Adipose tissue (tissue), 3 donors: ENCODE measurements around the gene KDM5A. TPM values are rescaled to one million over a fixed set of nuclear protein-coding genes. Genes with fewer than 3 reads are reported as not detected.
"Not testable (repeated sequence)": the region's sequence is repeated elsewhere in the genome, so short reads cannot be mapped to it uniquely, and the experiment has no call there.

Experiments
- H3K27ac ChIP-seq: one replicate; pipeline ENCODE4 v1.5.1; 2013; ENCODE audit warnings: low read depth, low read length
- WGBS, 3 donors: extraction: QIAGEN DNeasy Blood & Tissue Kit; methylation state at CpG; one replicate each; pipeline ENCODE4 v1.1.7; 2013; 5-methylcytosine and 5-hydroxymethylcytosine counted together
- polyA plus RNA-seq, 3 donors: library from polyadenylated mRNA; stranded (reverse); fragments of 200-250 nt; gene quantifications; one replicate each; pipeline ENCODE4 v1.2.3, GENCODE V29; 2013
- donor health status: healthy with polysubstance abuse.
- donor health status: Bipolar disorder and iron deficiency.
- donor health status: healthy.

Gene KDM5A
- polyA plus RNA-seq, 3 donors: 4.8 to 9.1 (median 9.1) TPM

GRCh38 chr12:349625-350024, 39.5 kb downstream of the KDM5A start:
- H3K27ac ChIP-seq: not testable (repeated sequence)
- 94 to 96% (median 96%) methylated on average over 7 of the region's 7 CpGs for WGBS, 3 donors

GRCh38 chr12:343036-343435, 46.1 kb downstream of the KDM5A start:
- not testable (repeated sequence) for H3K27ac ChIP-seq
- 91 to 94% (median 92%) methylated on average over 7 of the region's 7 CpGs for WGBS, 3 donors

GRCh38 chr12:337039-337438, 52.1 kb downstream of the KDM5A start:
- 78 to 87% (median 87%) methylated on average over 6 of the region's 6 CpGs for WGBS, 3 donors

GRCh38 chr12:334125-334524, 55.0 kb downstream of the KDM5A start:
- 88 to 98% (median 94%) methylated on average over 1 of the region's 1 CpG for whole genome bisulfite sequencing, 3 donors
- H3K27ac ChIP-seq: no peak overlapping the region

More at GRCh38 chr12:337039-337438, 52.1 kb downstream of the KDM5A start:
- no peak overlapping the region for H3K27ac ChIP-seq

- WGBS, 3 donors: 84 to 86% (median 85%) methylated on average over 2 of the region's 2 CpGs
- no peak overlapping the region for H3K27ac ChIP-seq
These were observed 56.4 kb downstream of the KDM5A start for GRCh38 chr12:332581-333205.

GRCh38 chr12:331287-331686, 57.8 kb downstream of the KDM5A start:
- WGBS, 3 donors: 88 to 94% (median 90%) methylated on average over 1 of the region's 1 CpG
- no peak overlapping the region for H3K27ac ChIP-seq

GRCh38 chr12:325906-326305, 63.2 kb downstream of the KDM5A start:
- 76 to 92% (median 86%) methylated on average over 6 of the region's 6 CpGs for WGBS, 3 donors
- no peak overlapping the region for H3K27ac ChIP-seq

GRCh38 chr12:323507-323906, 65.6 kb downstream of the KDM5A start:
- WGBS, 3 donors: 91 to 98% (median 97%) methylated on average over 2 of the region's 2 CpGs
- no peak overlapping the region for H3K27ac ChIP-seq

- 26 to 86% (median 84%) methylated on average over 1 of the region's 1 CpG for WGBS, 3 donors
- no peak overlapping the region for H3K27ac ChIP-seq
These were observed 67.4 kb downstream of the KDM5A start for GRCh38 chr12:321606-322326.

GRCh38 chr12:318759-319515, 70.2 kb downstream of the KDM5A start:
- 81 to 87% (median 81%) methylated on average over 9 of the region's 9 CpGs for WGBS, 3 donors
- H3K27ac ChIP-seq: no peak overlapping the region

- WGBS, 3 donors: 38 to 87% (median 81%) methylated on average over 2 of the region's 2 CpGs
These were observed 80.6 kb downstream of the KDM5A start for GRCh38 chr12:308511-308910.

GRCh38 chr12:307406-307805, 81.7 kb downstream of the KDM5A start:
- 95 to 97% (median 96%) methylated on average over 10 of the region's 10 CpGs for WGBS, 3 donors
- no peak overlapping the region for H3K27ac ChIP-seq

More at GRCh38 chr12:308511-308910, 80.6 kb downstream of the KDM5A start:
- H3K27ac ChIP-seq: no peak overlapping the region

GRCh38 chr12:304805-305204, 84.3 kb downstream of the KDM5A start:
- 60 to 90% (median 80%) methylated on average over 5 of the region's 5 CpGs for WGBS, 3 donors
- H3K27ac ChIP-seq: no peak overlapping the region

- not testable (repeated sequence) for H3K27ac ChIP-seq
- WGBS, 3 donors: 63 to 96% (median 78%) methylated on average over 3 of the region's 3 CpGs
These were observed 86.4 kb downstream of the KDM5A start for GRCh38 chr12:302766-303165.

- not testable (repeated sequence) for H3K27ac ChIP-seq
- WGBS, 3 donors: 93 to 100% (median 96%) methylated on average over 1 of the region's 1 CpG
These were observed 89.0 kb downstream of the KDM5A start for GRCh38 chr12:300166-300565.

- not testable (repeated sequence) for H3K27ac ChIP-seq
- 88 to 99% (median 88%) methylated on average over 5 of the region's 5 CpGs for WGBS, 3 donors
These were observed 89.6 kb downstream of the KDM5A start for GRCh38 chr12:299511-299910.

- not testable (repeated sequence) for H3K27ac ChIP-seq
- 92 to 93% (median 93%) methylated on average over 8 of the region's 8 CpGs for WGBS, 3 donors
These were observed 91.1 kb downstream of the KDM5A start for GRCh38 chr12:298059-298458.

GRCh38 chr12:295132-295531, 94.0 kb downstream of the KDM5A start:
- WGBS, 3 donors: 89 to 98% (median 91%) methylated on average over 1 of the region's 1 CpG
- H3K27ac ChIP-seq: no peak overlapping the region

- H3K27ac ChIP-seq: no peak overlapping the region
- WGBS, 3 donors: 84 to 91% (median 87%) methylated on average over 5 of the region's 5 CpGs
These were observed 95.9 kb downstream of the KDM5A start for GRCh38 chr12:293199-293598.
